MCF 10A (cell line): ENCODE data around the gene C1GALT1C1L. TPM values are rescaled to one million over a fixed set of nuclear protein-coding genes. Genes with fewer than 3 reads are reported as not detected.

Experiments used
- BruUV-seq: library from RNA; stranded (reverse); fragments of 400-500 nt; replicated peaks from 2 replicates; lab custom pipeline; 2021; lab: Mats Ljungman, UMichigan
- CTCF ChIA-PET: fragments of 300-600 bp; sonication (Branson Sonifier 250); formaldehyde crosslinking; extraction: SDS; loops from one replicate; lab custom pipeline; 2021; ENCODE audit warnings: antibody characterized with exemption, inconsistent platforms; lab: Yijun Ruan, JAX
- POLR2A ChIA-PET: fragments of 300-600, 350-650 bp; sonication (Branson Sonifier 250); formaldehyde crosslinking; extraction: SDS; loops from one replicate; lab custom pipeline; 2020; ENCODE audit warnings: antibody characterized with exemption, inconsistent platforms; lab: Yijun Ruan, JAX
- DNase-seq: peaks from one replicate; pipeline ENCODE4 v3.0.0-alpha.2; 2018; ENCODE audit not compliant: unreplicated experiment
- H3K27ac Mint-ChIP-seq: one replicate; pipeline ENCODE4 v1.8.0; 2022; ENCODE audit warnings: mild to moderate bottlenecking, low read depth, mixed read lengths; ENCODE audit not compliant: unreplicated experiment
- H3K27me3 Mint-ChIP-seq: one replicate; pipeline ENCODE4 v1.8.0; 2022; ENCODE audit warnings: mixed read lengths; ENCODE audit not compliant: insufficient read depth, unreplicated experiment
- H3K36me3 Mint-ChIP-seq: one replicate; pipeline ENCODE4 v1.8.0; 2022; ENCODE audit warnings: mild to moderate bottlenecking, moderate library complexity, mixed read lengths; ENCODE audit not compliant: insufficient read depth, unreplicated experiment
- H3K4me1 Mint-ChIP-seq: one replicate; pipeline ENCODE4 v1.8.0; 2022; ENCODE audit warnings: mixed read lengths; ENCODE audit not compliant: insufficient read depth, unreplicated experiment
- H3K4me3 Mint-ChIP-seq: one replicate; pipeline ENCODE4 v1.8.0; 2022; ENCODE audit warnings: mild to moderate bottlenecking, moderate library complexity, mixed read lengths; ENCODE audit not compliant: unreplicated experiment
- H3K9me3 Mint-ChIP-seq: one replicate; pipeline ENCODE4 v1.8.0; 2022; ENCODE audit warnings: mixed read lengths; ENCODE audit not compliant: unreplicated experiment
- intact Hi-C: fragments of 100-400 bp; cut with micrococcal nuclease; formaldehyde crosslinking; loops from 2 replicates; pipeline ENCODE4 v1.14.1; 2022
- total RNA-seq: library from RNA; stranded (reverse); gene quantifications from 2 replicates; pipeline ENCODE4 v1.2.3, GENCODE V29; 2022
- TF ChIP-seq, protein P1 (sequence below): fragments of 200-600 bp; IDR thresholded peaks from one replicate; pipeline ENCODE4 v1.8.0; 2022; ENCODE audit warnings: antibody characterized with exemption, mild to moderate bottlenecking; ENCODE audit not compliant: unreplicated experiment

The C1GALT1C1L gene
- total RNA-seq, 1 experiment from 2014 or later: not detected

DNA sequence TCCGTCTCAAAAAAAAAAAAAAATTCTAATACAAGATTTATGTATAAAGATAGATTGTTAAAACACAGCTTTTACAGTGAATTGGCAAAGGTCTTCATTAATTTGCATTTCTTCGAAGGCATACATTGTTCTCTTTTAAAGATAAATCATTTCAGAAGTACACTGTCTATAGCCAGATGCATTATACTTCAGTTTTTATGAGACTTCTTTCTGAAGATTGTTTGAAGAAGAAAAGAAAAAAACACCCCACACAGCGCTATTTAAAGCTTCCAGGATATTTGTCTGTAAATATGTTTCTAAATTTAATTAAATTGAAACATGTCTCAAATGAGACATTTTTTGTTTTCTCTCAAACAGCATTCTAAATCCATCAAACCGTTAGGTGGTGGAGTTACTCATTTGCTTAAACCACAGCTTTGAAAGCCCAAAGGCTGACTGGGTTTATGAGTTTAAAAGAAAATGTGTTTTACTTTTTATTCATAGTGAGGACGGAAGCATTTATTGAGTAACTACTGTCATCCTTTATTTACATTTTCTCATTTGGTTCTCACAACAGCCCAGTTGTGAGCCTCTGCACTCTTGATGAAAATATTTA is 42.4 kb upstream of the C1GALT1C1L start:
- BruUV-seq: no TSS peak
- peaks cover 5% of the 10 kb centered on the region for H3K4me1 Mint-ChIP-seq
- intact Hi-C loops: no loop called here
- no peaks in the 10 kb centered on the region for H3K9me3 Mint-ChIP-seq
- TF ChIP-seq, protein P1, sequence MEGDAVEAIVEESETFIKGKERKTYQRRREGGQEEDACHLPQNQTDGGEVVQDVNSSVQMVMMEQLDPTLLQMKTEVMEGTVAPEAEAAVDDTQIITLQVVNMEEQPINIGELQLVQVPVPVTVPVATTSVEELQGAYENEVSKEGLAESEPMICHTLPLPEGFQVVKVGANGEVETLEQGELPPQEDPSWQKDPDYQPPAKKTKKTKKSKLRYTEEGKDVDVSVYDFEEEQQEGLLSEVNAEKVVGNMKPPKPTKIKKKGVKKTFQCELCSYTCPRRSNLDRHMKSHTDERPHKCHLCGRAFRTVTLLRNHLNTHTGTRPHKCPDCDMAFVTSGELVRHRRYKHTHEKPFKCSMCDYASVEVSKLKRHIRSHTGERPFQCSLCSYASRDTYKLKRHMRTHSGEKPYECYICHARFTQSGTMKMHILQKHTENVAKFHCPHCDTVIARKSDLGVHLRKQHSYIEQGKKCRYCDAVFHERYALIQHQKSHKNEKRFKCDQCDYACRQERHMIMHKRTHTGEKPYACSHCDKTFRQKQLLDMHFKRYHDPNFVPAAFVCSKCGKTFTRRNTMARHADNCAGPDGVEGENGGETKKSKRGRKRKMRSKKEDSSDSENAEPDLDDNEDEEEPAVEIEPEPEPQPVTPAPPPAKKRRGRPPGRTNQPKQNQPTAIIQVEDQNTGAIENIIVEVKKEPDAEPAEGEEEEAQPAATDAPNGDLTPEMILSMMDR: no peak
- no peak overlapping the region for H3K4me3 Mint-ChIP-seq
- H3K36me3 Mint-ChIP-seq: no peaks in the 10 kb centered on the region
- no peak overlapping the region for H3K27ac Mint-ChIP-seq
- no peak for DNase-seq
- CTCF ChIA-PET: no interaction called here
- POLR2A ChIA-PET: interaction anchor here (1.0 kb wide), 1 partner anchor 28 kb away, joined by 4 read pairs; no protein-coding TSS in a partner anchor
- no peaks in the 10 kb centered on the region for H3K27me3 Mint-ChIP-seq

DNA sequence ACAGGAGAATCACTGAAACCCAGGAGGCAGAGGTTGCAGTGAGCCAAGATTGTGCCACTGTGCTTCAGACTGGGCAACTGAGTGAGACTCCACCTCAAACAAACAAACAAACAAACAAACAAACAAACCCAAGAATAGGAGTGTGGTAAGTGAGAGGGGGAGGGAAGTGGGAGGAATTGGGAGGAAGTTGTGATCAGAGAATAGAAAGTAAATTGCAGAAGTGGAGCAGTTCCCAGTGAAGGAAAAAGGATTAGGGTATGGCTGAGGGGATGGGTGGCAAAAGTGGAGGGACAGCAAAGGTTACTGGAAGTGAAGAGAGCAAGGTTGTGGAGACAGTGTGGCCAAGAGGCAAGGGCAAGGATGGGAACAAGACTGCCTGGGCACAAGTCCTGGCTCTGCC is 41.1 kb upstream of the C1GALT1C1L start:
- H3K9me3 Mint-ChIP-seq: no peaks in the 10 kb centered on the region
- intact Hi-C loops: no loop called here
- TF ChIP-seq, protein P1: no peak
- no peaks in the 10 kb centered on the region for H3K36me3 Mint-ChIP-seq
- CTCF ChIA-PET: no interaction called here
- BruUV-seq: no TSS peak
- DNase-seq: no peak
- POLR2A ChIA-PET: no interaction called here
- no peak overlapping the region for H3K4me3 Mint-ChIP-seq
- H3K27me3 Mint-ChIP-seq: no peaks in the 10 kb centered on the region
- H3K4me1 Mint-ChIP-seq: peaks cover 5% of the 10 kb centered on the region
- no peak overlapping the region for H3K27ac Mint-ChIP-seq

DNA sequence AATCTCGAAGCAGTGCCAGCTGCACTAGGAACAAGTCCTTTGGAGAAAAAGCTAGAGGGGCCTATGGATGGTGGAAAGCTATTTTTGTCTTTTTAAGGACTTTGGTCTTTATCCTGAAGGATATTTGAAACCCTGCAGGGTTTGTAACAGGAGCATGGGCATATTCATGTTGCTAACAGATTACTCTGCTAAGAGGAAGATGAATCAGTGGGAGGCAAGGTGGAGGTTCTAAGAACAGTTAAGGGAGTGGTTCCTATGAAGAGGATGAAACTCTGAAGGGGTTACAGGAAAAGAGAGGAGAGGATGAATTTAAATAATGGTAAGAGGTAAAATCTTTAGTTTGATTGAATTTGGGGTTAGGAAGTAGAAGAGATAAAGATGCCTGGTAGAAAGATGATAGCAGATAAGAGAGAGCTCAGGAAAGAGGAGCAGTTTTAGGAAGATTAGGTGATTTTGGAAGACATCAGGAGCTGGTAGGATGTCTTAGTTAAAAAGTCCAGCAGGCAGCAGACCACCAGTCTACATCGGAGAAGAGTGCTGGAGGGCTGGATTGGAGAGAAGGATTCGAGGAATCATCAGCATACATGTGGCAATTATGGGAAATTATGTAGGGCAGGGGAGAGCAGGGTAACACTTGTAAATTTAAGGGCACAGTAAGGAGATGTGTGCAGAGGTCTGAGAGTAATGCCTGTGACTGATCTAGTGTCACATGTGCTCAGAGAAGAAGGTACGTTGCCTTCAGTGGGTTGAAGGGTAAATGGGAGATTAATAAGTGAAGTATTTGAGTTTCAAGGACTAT is 39.3 kb upstream of the C1GALT1C1L start:
- BruUV-seq: no TSS peak
- Mint-ChIP-seq H3K36me3 (no peaks in the 10 kb centered on the region), H3K27ac (no peak overlapping the region), H3K27me3 (no peaks in the 10 kb centered on the region), H3K4me1 (peaks cover 5% of the 10 kb centered on the region), H3K9me3 (no peaks in the 10 kb centered on the region), H3K4me3 (no peak overlapping the region)
- ChIA-PET POLR2A (no interaction called here), CTCF (interaction anchor here (0.6 to 0.7 kb wide), 4 partner anchors 10 to 868 kb away, joined by 3 to 5 read pairs (median 4); no protein-coding TSS in a partner anchor)
- TF ChIP-seq, protein P1: no peak
- intact Hi-C loops: no loop called here
- DNase-seq: no peak

DNA sequence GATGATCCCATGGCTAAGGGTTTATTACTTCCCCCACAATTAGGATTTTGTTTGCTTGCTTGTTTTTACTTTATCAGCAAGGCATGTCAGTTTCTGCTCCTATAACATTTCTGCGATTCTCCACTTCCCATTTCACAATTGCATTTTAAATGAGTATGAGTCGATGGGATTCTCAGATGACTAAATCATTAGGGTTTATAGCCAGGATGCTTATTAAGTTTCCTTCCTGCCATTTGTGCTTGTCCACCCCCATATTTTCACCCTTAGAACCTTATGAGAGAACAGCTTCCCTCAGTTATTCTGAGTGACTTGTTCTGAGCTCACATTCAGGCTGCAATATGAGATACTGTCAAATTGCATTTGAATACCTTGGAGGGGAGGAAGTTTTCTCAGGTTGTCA is 37.9 kb upstream of the C1GALT1C1L start:
- peak; percentile 18 for DNase-seq
- Mint-ChIP-seq H3K27me3 (no peaks in the 10 kb centered on the region), H3K36me3 (no peaks in the 10 kb centered on the region), H3K9me3 (no peaks in the 10 kb centered on the region), H3K4me1 (peaks cover 5% of the 10 kb centered on the region), H3K27ac (no peak overlapping the region), H3K4me3 (no peak overlapping the region)
- TF ChIP-seq, protein P1: no peak
- intact Hi-C loops: no loop called here
- ChIA-PET POLR2A (no interaction called here), CTCF (no interaction called here)
- no TSS peak for BruUV-seq
